ENCODE results near the gene LRMDA.

The LRMDA gene

DNA sequence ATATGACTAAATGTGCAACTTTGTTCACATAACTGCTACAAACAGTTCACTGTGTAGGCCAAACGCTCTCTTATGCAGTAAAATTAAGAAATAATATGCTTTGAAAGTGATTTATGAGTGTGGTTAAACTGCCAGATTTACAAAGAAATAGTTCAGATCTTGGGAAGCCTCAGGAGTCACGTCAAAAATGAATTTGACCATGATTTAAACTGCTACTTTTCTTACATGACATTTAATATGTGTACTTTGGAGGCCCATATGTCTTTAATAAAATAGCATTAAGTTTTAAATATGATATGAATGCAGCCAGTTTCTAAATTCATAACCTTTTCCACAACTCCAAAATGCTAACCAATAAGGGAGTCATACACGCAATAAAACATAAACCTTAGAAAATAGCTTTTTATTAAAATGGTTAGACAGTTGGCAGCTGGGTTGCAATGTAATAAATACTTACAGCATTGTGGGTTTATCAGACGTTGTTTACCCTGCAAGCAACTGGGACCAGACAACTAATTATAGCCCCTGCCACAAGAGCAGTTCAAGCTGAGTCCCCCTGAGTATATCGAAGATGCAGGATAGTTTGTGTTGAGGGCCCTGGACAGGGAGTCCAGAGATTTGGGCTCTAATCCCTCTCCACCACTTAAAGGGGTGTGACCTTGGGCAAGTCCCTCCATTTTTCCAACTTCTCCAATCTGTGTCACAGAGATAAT lies 640.4 kb downstream of the LRMDA start:
- Histone ChIP-seq H3K4me2 (ENCODE audit: insufficient read depth, low read length) (no peak overlapping the region), H3K27me3 (ENCODE audit: insufficient read depth, low read length, poor library complexity) (no peaks in the 10 kb centered on the region), H4K20me1 (ENCODE audit: insufficient read depth, low read length) (no peaks in the 10 kb centered on the region), H3K79me2 (ENCODE audit: insufficient read depth, low read length) (no peaks in the 10 kb centered on the region), H3K36me3 (ENCODE audit: insufficient read depth, low read length) (no peaks in the 10 kb centered on the region), H3K9ac (ENCODE audit: low read depth, low read length) (no peak overlapping the region), H3K27ac (ENCODE audit: low read length) (no peak overlapping the region), H3K4me1 (ENCODE audit: insufficient read depth, low read length) (no peaks in the 10 kb centered on the region), H3K9me3 (ENCODE audit: insufficient read depth, low read length, severe bottlenecking) (peaks cover 2% of the 10 kb centered on the region), H2AFZ (ENCODE audit: low read depth, low read length) (no peak overlapping the region), H3K4me3 (ENCODE audit: low read depth in 1 of 2, low read length in 2 of 2) (no peak overlapping the region)
- no peak for TF ChIP-seq EZH2 (IDR thresholded peaks at IDR 0.05; ENCODE audit: borderline replicate concordance, low read depth, low read length, severe bottlenecking)
- TF ChIP-seq, protein P1, sequence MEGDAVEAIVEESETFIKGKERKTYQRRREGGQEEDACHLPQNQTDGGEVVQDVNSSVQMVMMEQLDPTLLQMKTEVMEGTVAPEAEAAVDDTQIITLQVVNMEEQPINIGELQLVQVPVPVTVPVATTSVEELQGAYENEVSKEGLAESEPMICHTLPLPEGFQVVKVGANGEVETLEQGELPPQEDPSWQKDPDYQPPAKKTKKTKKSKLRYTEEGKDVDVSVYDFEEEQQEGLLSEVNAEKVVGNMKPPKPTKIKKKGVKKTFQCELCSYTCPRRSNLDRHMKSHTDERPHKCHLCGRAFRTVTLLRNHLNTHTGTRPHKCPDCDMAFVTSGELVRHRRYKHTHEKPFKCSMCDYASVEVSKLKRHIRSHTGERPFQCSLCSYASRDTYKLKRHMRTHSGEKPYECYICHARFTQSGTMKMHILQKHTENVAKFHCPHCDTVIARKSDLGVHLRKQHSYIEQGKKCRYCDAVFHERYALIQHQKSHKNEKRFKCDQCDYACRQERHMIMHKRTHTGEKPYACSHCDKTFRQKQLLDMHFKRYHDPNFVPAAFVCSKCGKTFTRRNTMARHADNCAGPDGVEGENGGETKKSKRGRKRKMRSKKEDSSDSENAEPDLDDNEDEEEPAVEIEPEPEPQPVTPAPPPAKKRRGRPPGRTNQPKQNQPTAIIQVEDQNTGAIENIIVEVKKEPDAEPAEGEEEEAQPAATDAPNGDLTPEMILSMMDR (IDR thresholded peaks at IDR 0.05; ENCODE audit: borderline replicate concordance, extremely low read depth, low read length, poor library complexity, severe bottlenecking), result no peak
- no peak for DNase-seq
- ATAC-seq (ENCODE audit: insufficient read depth, low read depth), result no peak

DNA sequence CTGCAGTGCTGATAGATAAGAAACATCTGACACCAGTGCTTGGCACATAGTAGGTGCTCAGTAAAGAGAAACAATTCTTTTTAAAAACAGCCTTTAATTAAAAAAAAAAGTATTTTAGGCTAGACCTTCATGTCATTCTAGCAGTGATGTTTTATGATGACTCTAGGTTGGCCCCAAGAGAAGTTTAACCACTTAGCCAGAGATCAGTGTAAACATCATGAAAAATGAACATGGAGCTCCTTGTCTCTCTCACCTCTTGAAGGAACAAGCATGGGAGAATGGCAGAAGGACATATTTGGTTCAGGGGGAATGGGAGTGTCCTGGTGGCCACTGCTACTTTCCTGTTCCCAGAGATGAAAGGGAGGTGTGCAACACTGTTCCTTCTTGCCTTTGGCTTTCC lies 641.0 kb downstream of the LRMDA start:
- Histone ChIP-seq H3K4me1 (ENCODE audit: insufficient read depth, low read length) (no peaks in the 10 kb centered on the region), H3K36me3 (ENCODE audit: insufficient read depth, low read length) (no peaks in the 10 kb centered on the region), H3K27me3 (ENCODE audit: insufficient read depth, low read length, poor library complexity) (no peaks in the 10 kb centered on the region), H3K9me3 (ENCODE audit: insufficient read depth, low read length, severe bottlenecking) (peaks cover 2% of the 10 kb centered on the region), H3K79me2 (ENCODE audit: insufficient read depth, low read length) (no peaks in the 10 kb centered on the region), H3K4me2 (ENCODE audit: insufficient read depth, low read length) (no peak overlapping the region), H3K9ac (ENCODE audit: low read depth, low read length) (no peak overlapping the region), H4K20me1 (ENCODE audit: insufficient read depth, low read length) (no peaks in the 10 kb centered on the region), H3K27ac (ENCODE audit: low read length) (no peak overlapping the region), H3K4me3 (ENCODE audit: low read depth in 1 of 2, low read length in 2 of 2) (no peak overlapping the region), H2AFZ (ENCODE audit: low read depth, low read length) (no peak overlapping the region)
- DNase-seq (no peak), ATAC-seq (ENCODE audit: insufficient read depth, low read depth) (no peak)
- TF ChIP-seq EZH2 (IDR thresholded peaks at IDR 0.05; ENCODE audit: borderline replicate concordance, low read depth, low read length, severe bottlenecking), result no peak
- TF ChIP-seq, protein P1 (IDR thresholded peaks at IDR 0.05; ENCODE audit: borderline replicate concordance, extremely low read depth, low read length, poor library complexity, severe bottlenecking), result no peak

DNA sequence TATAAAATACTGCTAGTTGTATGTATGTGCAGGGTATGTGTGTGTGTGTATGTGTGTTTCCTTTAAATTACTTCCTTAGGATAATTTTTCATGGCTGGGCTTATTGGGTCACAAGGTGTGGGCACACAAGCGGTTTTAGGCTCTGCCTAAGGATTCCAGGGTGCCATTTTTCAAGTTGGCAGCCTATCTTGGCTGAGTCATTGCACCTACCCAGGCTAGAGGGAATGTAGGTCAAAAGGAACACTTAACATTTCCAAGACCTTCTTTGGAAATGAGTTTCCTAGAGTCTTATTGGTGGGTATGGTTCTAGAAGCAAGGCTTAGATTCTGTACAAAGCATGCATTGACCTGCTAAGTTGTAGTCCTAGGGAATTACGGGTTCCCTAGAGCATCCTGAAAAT lies 642.1 kb downstream of the LRMDA start:
- ATAC-seq (ENCODE audit: insufficient read depth, low read depth) (no peak), DNase-seq (no peak)
- H3K27ac ChIP-seq (ENCODE audit: low read length), result no peak overlapping the region
- H3K4me3 ChIP-seq (ENCODE audit: low read depth in 1 of 2, low read length in 2 of 2), result no peak overlapping the region
- no peak overlapping the region for H2AFZ ChIP-seq (ENCODE audit: low read depth, low read length)
- H3K27me3 ChIP-seq (ENCODE audit: insufficient read depth, low read length, poor library complexity), result no peaks in the 10 kb centered on the region
- H3K4me1 ChIP-seq (ENCODE audit: insufficient read depth, low read length), result no peaks in the 10 kb centered on the region
- H3K4me2 ChIP-seq (ENCODE audit: insufficient read depth, low read length), result no peak overlapping the region
- no peaks in the 10 kb centered on the region for H3K79me2 ChIP-seq (ENCODE audit: insufficient read depth, low read length)
- no peaks in the 10 kb centered on the region for H3K36me3 ChIP-seq (ENCODE audit: insufficient read depth, low read length)
- TF ChIP-seq, protein P1 (IDR thresholded peaks at IDR 0.05; ENCODE audit: borderline replicate concordance, extremely low read depth, low read length, poor library complexity, severe bottlenecking), result no peak
- TF ChIP-seq EZH2 (IDR thresholded peaks at IDR 0.05; ENCODE audit: borderline replicate concordance, low read depth, low read length, severe bottlenecking), result no peak
- no peak overlapping the region for H3K9ac ChIP-seq (ENCODE audit: low read depth, low read length)
- no peaks in the 10 kb centered on the region for H4K20me1 ChIP-seq (ENCODE audit: insufficient read depth, low read length)
- peaks cover 2% of the 10 kb centered on the region for H3K9me3 ChIP-seq (ENCODE audit: insufficient read depth, low read length, severe bottlenecking)

Measured in DND-41 (cell line).